Stimulated activated naive CD4-positive, alpha-beta T cell treated with Interleukin-2 at 50 U/mL for 16 hours (primary cell): ENCODE measurements around the gene FLNC.

ENCODE experiments used
- DNase-seq: peaks from one replicate; lab custom pipeline; 2025; lab: John Stamatoyannopoulos, UW

The FLNC gene

DNA sequence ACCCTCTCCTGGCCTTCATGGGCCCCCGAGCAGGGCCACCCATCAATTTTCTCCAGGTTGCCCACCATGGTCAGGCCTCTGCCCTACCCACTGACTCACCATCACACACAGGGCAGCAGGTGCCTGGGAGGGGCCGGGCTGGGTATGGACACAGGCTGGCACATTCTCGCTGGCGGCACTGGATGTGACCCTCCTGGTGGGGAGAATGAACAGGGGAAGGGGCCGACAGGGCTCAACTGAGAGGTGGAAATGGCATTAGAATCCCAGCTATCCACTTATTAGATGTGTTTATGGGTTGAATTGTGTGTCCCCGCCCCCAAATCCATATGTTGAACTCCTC is 63.9 kb downstream of the FLNC start:
- no peak for DNase-seq

GRCh38 chr7:128895320-128895719 is 65.1 kb downstream of the FLNC start:
- no peak for DNase-seq

- no peak for DNase-seq
These were observed 69.2 kb downstream of the FLNC start for GRCh38 chr7:128899392-128899791.

DNA sequence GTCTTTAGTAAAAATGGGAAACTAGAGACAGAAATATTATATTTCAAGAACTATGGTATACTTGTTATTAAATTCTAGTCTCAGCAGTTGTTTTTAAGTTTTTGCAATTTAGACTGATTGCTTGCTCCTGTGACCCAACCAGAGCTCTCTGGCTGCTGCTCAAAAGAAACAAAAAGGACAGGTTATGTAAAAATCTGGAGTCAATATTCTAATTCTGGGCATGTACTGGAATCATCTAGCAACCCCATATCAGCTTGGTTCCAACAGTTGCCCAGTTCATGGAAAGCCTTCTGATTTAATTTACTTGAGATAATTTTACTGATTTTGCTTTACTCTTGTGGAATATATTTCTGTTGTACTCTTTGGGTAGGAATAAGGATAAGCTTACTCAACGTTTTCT is 70.0 kb downstream of the FLNC start:
- no peak for DNase-seq

DNA sequence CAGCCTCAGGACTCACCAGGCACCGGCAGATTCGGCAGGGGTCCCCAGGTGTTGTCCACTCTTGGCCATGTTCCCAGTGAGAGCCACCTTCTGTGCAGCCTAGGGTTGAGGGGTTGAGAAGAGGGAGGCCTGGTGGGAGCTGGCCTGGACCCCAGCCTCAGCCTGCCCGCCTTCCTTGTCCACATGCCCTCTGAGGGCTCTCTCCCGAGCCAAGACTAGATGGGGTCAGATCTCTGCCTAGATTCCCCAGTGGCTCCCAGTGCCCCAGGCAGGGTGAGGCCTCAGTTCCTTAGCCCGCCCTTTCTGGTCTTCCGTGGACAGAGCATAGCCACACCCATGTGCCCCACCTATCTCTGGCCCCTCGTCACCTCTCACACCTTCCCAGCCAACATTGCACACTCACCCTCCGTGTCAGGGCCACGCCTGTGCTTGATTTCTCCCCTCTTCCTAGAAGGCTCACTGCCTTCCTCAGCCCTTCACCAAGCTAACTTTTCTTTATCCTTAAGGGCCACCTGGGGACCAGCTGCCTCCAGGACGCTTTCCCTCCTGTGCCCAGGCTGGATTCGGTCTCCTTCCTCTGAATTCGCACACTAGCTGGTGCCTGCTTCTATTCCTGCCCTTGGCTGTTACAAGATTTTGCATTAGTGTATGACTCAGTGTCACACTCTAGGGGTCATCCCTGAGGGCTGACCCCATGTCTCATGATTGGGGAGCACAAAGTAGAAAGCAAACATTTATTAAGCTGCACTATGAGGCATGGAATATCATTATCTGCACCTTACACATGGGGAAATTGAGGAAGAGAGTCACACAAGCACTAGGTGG is 72.8 kb downstream of the FLNC start:
- DNase-seq, result no peak

DNA sequence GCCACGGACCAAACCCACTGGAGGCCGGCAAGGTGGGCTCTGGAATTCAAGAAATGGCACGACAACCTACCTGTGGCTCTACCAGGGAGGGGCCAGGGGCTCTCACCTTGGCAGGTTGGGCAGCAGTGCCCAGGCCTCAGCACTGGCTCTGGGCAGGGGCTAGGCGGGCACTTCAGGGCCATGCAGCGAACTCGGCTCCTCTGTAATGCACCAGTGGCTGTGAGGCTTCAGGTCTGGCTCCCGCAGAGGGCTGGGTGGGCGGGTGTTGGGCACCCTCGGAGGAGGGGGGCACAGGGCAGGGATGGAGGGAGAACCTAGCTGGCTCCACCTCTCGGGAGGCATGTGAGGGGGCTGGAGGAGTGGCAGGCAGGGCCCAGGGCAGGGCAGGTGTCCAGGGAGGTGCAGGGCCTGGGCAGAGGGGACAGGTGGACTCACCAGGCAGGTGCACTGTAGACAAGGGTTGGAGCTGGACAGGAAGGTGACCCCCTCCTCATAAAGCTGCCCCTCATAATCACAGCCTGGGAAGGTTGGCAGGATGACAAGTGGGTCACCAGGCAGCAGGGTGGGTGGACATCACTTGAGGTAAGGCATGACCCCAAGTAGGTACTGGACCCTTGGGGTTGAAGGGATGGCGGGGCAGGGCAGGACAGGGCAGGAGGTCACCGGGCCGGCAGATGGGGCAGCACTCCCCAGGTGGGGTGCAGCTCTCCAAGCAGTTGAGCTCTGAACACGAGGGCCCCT is 73.6 kb downstream of the FLNC start:
- DNase-seq, result no peak

DNA sequence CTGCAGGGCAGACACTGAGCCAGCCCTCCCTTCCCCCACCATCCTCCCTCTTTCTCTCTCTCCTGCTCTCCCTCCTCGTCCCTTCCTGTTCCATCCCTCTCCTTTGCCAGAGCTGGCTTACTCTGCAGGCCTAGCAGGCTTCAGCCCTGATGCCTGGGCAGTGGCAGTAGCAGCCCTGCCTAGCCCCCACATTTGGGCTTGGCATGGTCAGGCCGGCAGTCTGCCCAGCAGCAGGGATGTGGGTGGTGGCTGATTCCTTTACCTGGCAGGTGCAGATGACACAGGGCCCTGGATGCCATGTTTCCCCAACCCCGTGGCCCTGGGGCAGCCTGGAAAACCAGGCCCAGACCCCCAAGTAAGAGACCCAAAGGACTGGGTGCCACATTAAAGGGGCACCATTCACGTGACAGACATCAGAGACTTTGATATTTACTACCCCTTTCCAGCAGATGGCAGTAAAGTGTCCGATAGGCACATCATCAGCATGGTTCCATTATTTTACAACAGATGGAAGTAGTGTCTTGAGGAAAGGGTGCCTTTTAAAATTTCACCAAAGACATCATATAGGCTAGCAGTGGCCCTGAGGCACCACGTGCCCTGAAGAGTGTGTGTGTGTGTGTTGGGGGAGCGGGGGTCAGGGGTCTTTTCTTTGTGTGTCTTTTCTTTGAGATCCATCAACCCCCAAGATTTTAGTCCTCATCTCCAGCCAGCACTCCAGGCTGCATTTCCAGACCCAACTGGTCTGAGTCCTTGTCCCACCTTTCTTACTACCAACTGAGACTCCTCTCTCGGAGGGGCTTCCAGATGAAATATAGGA is 74.4 kb downstream of the FLNC start:
- no peak for DNase-seq

DNA sequence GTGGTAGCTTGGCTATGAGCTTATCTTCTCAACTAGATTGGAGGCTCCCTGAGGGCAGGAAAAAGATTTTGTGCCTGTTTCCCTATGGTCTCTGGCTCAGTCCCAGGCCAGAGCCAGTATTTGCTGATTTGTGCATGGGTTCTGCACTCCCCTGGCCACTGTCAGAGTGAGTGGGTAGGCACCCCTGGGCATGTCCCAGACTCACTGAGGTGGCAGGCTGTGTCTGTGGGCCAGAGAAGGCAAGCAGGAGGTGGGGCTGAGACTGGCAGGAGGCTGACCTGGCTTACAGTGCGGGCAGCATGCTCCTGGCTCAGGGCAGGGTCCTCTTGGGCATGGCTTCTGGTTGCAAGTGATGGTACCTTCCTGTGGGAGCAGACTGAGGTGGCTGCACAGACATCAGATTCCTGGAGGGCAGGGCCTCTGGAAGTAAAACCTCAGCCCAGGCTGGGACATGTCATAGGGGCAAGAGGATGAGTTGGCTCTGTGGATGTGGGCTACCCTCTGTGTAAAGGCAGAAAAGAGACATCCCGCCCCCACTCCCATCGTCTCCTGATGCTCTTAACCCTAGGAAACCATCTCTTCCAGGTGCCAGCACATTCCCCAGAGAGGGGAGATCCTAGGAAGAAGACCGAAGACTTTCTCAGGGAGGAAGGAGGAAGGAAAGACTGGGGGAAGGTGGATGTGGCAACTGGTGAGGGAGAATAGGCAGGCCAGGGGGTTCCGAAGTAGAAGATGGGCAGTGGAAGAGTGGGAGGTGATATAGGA is 76.0 kb downstream of the FLNC start:
- DNase-seq, result no peak

- no peak for DNase-seq
These were observed 76.8 kb downstream of the FLNC start for GRCh38 chr7:128906766-128907559.
